Glutamatergic neuron (in vitro differentiated cells): ENCODE measurements around the gene ELOVL5. TPM values are rescaled to one million over a fixed set of nuclear protein-coding genes. Genes with fewer than 3 reads are reported as not detected.

Experiments
- DNase-seq: peaks from one replicate; pipeline ENCODE4 v3.0.0; 2022
- H3K27ac Mint-ChIP-seq: one replicate; pipeline ENCODE4 v1.8.0; 2020; ENCODE audit warnings: mild to moderate bottlenecking, mixed read lengths, inconsistent platforms; ENCODE audit not compliant: unreplicated experiment
- H3K27me3 Mint-ChIP-seq: one replicate; pipeline ENCODE4 v1.8.0; 2020; ENCODE audit warnings: mild to moderate bottlenecking, moderate library complexity, mixed read lengths, inconsistent platforms; ENCODE audit not compliant: unreplicated experiment
- H3K36me3 Mint-ChIP-seq: one replicate; pipeline ENCODE4 v1.8.0; 2020; ENCODE audit warnings: mild to moderate bottlenecking, mixed read lengths, inconsistent platforms; ENCODE audit not compliant: unreplicated experiment
- H3K4me1 Mint-ChIP-seq: one replicate; pipeline ENCODE4 v1.8.0; 2020; ENCODE audit warnings: mild to moderate bottlenecking, low read depth, mixed read lengths, inconsistent platforms; ENCODE audit not compliant: unreplicated experiment
- H3K4me3 Mint-ChIP-seq: one replicate; pipeline ENCODE4 v1.8.0; 2020; ENCODE audit warnings: mild to moderate bottlenecking, mixed read lengths, inconsistent platforms; ENCODE audit not compliant: unreplicated experiment
- H3K9me3 Mint-ChIP-seq: one replicate; pipeline ENCODE4 v1.8.0; 2020; ENCODE audit warnings: mild to moderate bottlenecking, moderate library complexity, mixed read lengths, inconsistent platforms; ENCODE audit not compliant: unreplicated experiment
- total RNA-seq: library from RNA; stranded (reverse); fragmentation: NEBNext Ultra II Directional; extraction: Animal tissue kit (Norgen Biotek cat#: 25700); gene quantifications from one replicate; pipeline ENCODE4 v1.2.1, GENCODE V29; 2021; ENCODE audit not compliant: unreplicated experiment
- TF ChIP-seq, protein P1 (sequence below): fragments of 200-600 bp; sonication (generic); IDR thresholded peaks from one replicate; pipeline ENCODE4 v1.5.0; 2021; ENCODE audit not compliant: partially characterized antibody, unreplicated experiment

Gene ELOVL5
- total RNA-seq, 1 donor from 2014 or later = 97.2 TPM

DNA sequence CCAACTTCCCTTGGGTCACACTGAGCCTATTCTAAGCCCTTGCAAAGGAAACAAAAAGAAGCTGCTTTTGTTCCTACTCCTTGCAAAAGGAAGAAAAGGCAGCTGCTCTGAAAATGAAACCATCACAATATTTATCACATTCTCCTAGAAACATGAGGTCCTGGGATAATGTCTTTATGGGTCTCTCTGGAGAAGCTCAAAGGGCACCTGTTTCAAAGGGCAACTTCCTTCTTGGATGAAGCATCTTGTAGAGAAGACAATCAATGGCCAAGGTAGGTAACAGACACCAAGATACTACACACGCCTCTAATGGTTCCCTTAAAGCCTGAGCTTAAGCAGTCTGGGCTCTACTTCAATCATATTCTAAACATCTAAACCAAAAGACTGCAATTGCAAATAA is 10.4 kb downstream of the ELOVL5 start:
- Mint-ChIP-seq H3K36me3 (no peaks in the 10 kb centered on the region), H3K4me3 (no peak overlapping the region), H3K27me3 (no peaks in the 10 kb centered on the region), H3K9me3 (peaks cover 1% of the 10 kb centered on the region), H3K27ac (no peak overlapping the region), H3K4me1 (peaks cover 35% of the 10 kb centered on the region)
- TF ChIP-seq, protein P1, sequence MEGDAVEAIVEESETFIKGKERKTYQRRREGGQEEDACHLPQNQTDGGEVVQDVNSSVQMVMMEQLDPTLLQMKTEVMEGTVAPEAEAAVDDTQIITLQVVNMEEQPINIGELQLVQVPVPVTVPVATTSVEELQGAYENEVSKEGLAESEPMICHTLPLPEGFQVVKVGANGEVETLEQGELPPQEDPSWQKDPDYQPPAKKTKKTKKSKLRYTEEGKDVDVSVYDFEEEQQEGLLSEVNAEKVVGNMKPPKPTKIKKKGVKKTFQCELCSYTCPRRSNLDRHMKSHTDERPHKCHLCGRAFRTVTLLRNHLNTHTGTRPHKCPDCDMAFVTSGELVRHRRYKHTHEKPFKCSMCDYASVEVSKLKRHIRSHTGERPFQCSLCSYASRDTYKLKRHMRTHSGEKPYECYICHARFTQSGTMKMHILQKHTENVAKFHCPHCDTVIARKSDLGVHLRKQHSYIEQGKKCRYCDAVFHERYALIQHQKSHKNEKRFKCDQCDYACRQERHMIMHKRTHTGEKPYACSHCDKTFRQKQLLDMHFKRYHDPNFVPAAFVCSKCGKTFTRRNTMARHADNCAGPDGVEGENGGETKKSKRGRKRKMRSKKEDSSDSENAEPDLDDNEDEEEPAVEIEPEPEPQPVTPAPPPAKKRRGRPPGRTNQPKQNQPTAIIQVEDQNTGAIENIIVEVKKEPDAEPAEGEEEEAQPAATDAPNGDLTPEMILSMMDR = no peak
- no peak for DNase-seq

DNA sequence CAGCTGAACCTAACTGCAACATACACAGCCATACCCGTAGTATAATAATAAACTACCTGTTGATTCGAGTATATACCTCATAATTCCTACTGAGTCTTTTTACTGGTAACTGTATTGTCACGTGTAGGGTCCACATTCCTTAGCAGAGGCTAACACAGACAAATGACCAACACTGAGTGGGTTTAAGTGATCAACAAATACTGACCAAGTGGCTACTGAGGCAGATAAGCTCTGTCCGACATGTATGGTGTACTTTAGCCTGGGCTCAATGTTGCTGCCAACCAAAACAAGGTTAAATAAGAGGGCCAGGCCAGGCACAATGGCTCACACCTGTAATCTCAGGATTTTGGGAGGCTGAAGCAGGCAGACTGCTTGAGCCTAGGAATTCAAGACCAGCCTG is 12.7 kb downstream of the ELOVL5 start:
- Mint-ChIP-seq H3K9me3 (peaks cover 1% of the 10 kb centered on the region), H3K27me3 (no peaks in the 10 kb centered on the region), H3K36me3 (no peaks in the 10 kb centered on the region), H3K27ac (no peak overlapping the region), H3K4me3 (no peak overlapping the region), H3K4me1 (peaks cover 18% of the 10 kb centered on the region)
- DNase-seq = no peak
- TF ChIP-seq, protein P1 = no peak

DNA sequence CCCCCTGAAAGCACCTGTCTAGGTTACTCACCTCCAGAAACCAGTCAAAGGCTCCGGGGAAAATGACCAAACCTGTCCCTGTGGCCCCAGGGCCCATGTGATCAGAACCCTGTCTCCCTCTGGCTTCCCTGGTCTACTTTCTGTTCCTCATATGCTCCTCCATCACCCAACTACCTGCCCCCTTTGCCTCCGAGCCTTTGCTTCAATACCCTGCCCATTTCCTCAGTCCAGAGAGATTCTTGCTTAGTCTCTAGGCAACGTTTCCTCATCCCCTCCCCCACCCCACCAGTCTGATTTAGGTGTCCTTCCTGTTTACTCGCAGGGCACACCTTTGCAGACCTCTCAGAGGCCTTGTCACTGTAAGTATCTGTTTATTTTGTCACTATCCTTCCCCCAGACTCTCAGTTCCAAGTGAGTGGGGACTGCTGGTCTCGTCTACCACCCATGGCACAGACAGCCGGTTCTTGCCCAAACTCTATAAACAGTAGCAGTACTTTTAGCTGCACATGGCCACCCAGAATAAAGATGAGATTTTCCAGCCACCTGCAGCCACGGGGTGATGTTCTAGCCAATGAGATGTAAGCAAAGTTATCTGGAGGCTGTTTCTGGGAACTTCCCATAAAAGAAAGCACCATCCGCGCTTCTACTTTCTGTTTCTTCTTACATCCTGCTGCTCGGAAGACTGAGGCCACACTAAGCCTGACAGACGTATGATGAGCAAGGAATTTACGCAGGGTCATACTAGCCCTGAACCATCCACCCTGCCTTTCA is 13.3 kb downstream of the ELOVL5 start:
- no peak for DNase-seq
- H3K4me1 Mint-ChIP-seq = peaks cover 13% of the 10 kb centered on the region
- TF ChIP-seq, protein P1 = no peak
- H3K27ac Mint-ChIP-seq = no peak overlapping the region
- peaks cover 1% of the 10 kb centered on the region for H3K9me3 Mint-ChIP-seq
- H3K36me3 Mint-ChIP-seq = no peaks in the 10 kb centered on the region
- H3K27me3 Mint-ChIP-seq = no peaks in the 10 kb centered on the region
- no peak overlapping the region for H3K4me3 Mint-ChIP-seq

DNA sequence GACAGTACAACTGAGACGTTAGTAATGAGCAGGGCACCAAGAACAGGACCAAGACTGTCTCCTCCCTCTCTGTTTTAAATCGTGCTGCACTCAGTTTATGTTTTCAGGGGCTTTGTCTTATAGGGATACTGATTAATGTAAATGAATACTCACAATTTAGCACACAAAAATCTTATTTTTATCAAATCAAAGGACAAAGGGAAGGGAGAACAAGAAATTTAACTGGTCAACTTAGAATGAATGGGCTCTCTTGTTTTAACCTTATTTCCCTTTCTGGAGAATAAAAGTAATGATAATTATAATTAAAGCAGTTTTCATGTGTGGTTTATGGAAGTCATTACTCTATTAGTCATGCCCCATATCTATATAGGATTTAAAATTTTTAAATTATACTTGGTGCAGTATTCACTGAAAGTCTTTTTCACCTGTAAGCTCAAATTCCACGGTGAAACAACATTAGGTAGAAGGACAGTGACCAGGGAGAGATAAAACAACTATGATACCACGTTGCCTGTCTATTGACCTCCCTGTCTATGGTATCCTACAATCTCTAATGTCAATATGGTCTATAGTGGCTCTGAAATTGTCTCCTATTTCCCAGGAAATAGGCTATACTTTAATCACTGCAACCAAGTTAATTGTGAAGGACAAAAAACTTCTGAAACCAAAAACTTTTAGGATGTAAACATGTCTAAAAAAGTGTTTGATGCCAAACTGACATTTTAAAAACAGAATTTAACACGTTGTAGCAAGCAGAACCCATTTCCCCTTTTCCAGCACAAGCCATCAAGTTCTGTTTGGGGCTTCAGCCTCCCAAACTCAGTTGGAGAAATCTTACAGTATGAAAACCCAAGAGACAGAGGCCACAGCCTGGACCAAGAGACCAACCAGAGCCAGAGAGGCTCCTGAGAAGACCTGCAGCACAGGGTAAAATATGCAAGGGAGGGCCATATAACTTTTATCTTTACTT is 15.0 kb downstream of the ELOVL5 start:
- peaks cover 13% of the 10 kb centered on the region for H3K4me1 Mint-ChIP-seq
- no peak for DNase-seq

More for the DNA sequence above, 15.0 kb downstream of the ELOVL5 start:
- Mint-ChIP-seq H3K4me3 (no peak overlapping the region), H3K9me3 (peaks cover 1% of the 10 kb centered on the region), H3K36me3 (no peaks in the 10 kb centered on the region), H3K27me3 (no peaks in the 10 kb centered on the region), H3K27ac (no peak overlapping the region)
- TF ChIP-seq, protein P1 = no peak
